ENCODE data around the gene ST3GAL4.

DNA sequence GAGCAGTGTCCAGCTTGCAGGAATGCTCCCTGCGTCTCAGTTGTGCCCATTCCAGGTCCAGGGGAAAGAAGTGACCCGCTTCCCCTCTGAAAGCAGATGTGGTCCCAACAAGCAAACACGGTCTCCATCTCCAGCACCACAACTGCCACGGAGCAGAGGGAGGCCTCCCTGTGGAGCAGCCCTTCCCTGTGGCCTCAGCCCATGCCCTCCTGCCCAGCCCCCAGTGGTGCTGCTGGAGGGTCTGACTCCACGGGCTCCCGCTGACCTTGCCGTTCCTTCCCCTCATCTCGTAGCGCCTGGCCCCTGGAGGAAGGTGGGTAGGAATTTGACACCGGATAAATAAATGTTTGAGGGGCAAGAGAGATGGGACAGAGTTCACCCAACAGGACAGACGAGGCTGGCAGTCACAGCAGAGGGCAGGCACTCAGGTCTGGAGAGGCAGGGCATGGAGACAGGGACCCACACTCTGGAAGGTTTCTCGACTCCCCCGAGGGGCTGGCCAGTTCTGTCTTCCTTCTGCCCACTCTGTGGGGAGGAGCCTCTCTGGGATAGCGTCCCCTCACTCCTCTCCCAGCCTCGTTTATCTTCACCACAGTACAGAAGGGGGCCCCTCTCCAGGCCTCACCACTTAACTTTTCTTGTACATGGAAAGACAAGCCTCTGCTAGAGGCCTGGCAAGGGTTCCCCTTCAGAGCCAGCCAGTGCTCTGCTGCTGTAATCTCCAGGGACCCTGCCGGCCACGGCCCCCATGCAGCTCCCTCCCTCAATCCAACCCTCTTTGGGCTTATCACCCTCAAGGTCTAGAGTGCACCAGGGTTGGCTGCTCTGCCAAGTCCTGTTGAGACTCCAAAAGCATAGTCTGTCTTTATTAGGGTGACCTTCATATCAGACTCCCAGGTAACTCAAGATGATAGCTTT, 7.5 kb upstream of the ST3GAL4 start:
- TF ChIP-seq, protein P1, sequence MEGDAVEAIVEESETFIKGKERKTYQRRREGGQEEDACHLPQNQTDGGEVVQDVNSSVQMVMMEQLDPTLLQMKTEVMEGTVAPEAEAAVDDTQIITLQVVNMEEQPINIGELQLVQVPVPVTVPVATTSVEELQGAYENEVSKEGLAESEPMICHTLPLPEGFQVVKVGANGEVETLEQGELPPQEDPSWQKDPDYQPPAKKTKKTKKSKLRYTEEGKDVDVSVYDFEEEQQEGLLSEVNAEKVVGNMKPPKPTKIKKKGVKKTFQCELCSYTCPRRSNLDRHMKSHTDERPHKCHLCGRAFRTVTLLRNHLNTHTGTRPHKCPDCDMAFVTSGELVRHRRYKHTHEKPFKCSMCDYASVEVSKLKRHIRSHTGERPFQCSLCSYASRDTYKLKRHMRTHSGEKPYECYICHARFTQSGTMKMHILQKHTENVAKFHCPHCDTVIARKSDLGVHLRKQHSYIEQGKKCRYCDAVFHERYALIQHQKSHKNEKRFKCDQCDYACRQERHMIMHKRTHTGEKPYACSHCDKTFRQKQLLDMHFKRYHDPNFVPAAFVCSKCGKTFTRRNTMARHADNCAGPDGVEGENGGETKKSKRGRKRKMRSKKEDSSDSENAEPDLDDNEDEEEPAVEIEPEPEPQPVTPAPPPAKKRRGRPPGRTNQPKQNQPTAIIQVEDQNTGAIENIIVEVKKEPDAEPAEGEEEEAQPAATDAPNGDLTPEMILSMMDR (IDR thresholded peaks at IDR 0.05): no peak
- no peak for TF ChIP-seq POLR2A (IDR thresholded peaks at IDR 0.05)

Measured in testis (tissue), 2 donors.